ENCODE data around the gene SNAPC5.
"Not testable (repeated sequence)": the region's sequence is repeated elsewhere in the genome, so short reads cannot be mapped to it uniquely, and the experiment has no call there.

Gene SNAPC5

GRCh38 chr15:66462627-66463026 is 34.9 kb downstream of the SNAPC5 start:
- H3K4me3 ChIP-seq, result no peak overlapping the region
- no peak overlapping the region for H3K27ac ChIP-seq

DNA sequence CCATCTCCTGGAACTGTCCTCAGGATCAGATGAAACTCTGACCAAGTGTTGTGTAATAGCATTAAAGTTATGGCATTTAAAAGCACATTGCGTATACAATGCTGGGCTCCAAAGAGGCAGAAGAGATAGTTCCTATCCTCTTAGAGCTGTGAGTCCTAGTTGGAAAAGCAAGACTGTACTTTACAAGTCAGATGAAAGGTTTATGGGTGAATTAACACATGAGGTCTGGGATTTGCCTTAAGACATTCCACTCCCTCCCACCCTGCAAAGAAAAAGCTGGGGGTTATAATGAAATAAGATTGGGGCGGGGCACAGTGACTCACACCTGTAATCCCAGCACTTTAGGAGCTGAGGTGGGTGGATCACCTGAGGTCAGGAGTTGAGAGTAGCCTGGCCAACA is 35.6 kb downstream of the SNAPC5 start:
- peak overlapping the region in 1 of 21 experiments; percentile 1 for H3K27ac ChIP-seq
- no peak overlapping the region for H3K4me3 ChIP-seq

DNA sequence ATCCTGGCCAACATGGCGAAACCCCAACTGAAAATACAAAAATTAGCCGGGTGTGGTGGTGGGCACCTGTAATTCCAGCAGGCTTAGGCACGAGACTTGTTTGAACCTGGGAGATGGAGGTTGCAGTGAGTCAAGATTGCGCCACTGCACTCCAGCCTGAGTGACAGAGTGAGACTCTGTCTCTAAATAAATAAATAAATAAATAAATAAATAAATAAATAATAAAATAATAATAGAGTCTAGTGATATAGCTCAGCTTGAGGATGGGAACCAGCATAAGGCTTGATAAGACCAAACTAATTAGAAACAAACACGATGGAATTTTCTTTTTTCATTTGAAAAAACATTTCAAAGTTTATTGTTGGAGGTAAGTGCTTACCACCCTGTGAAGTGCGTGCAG is 36.3 kb downstream of the SNAPC5 start:
- H3K4me3 ChIP-seq, H3K27ac ChIP-seq: not testable (repeated sequence)

DNA sequence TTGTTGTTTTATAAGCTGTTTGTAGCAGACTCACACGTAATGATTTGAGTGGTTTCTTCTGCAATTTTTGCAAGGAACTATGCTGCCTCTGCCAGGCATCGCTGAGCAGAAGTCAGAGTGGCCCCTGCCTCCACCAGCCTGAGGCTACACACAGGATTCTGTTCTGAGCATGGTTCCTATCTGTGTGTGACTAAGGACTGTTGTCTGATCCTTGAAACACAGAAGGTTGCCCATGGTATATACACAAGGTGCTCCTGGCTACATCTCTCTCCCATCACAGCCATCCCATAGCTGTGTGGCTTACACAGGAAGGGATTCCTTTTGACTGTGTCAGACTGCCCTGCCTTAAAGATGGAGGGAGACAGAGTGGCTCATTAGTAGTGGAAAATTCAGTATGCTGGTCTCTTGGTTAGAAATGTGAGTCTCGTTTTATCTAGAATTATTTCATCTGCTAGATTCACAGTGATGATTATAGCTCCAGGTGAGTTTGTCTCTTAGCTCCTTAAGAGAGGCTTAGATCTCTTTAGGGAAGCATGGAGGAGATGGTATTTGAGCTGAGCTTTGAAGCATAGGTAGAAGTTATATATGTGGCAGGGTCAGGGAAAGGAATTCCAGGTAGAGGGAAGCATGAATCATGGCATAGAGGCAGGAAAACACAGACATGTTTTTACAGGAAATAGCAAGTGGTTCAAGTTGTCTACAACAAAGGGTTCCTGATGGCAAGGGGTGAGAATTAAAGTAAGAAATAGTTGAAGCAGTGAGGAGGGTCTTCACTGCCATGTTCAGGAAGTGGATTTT is 37.5 kb downstream of the SNAPC5 start:
- H3K4me3 ChIP-seq, result no peak overlapping the region

DNA sequence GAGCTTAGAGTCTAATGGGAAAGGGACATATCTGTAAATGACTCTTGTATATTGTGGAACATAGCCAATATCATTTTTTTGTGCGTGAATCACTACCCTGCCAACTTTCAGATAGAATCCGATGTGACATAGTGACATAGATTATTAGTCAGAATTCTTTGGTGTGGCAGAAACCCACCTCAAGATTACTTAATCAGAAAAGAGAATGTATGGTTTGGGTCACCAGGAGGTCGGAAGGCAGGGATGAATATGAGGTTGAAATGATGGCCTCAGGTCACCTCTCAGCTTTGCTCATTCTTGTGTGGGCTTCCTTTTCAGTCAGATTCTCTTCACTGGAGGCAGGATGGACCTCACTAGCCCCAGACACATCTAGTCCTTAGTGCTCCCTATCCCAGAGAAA is 41.4 kb downstream of the SNAPC5 start:
- H3K27ac ChIP-seq, result no peak overlapping the region
- no peak overlapping the region for H3K4me3 ChIP-seq

More for the DNA sequence above, 37.5 kb downstream of the SNAPC5 start:
- peak overlapping the region in 4 of 21 experiments; percentile 4 to 57 (median 22) for H3K27ac ChIP-seq

- H3K4me3 ChIP-seq, result no peak overlapping the region
These were observed 43.4 kb downstream of the SNAPC5 start for GRCh38 chr15:66454143-66454542.

GRCh38 chr15:66452971-66453580 is 44.5 kb downstream of the SNAPC5 start:
- Histone ChIP-seq H3K4me3 (no peak overlapping the region), H3K27ac (no peak overlapping the region)

More at GRCh38 chr15:66454143-66454542, 43.4 kb downstream of the SNAPC5 start:
- no peak overlapping the region for H3K27ac ChIP-seq

DNA sequence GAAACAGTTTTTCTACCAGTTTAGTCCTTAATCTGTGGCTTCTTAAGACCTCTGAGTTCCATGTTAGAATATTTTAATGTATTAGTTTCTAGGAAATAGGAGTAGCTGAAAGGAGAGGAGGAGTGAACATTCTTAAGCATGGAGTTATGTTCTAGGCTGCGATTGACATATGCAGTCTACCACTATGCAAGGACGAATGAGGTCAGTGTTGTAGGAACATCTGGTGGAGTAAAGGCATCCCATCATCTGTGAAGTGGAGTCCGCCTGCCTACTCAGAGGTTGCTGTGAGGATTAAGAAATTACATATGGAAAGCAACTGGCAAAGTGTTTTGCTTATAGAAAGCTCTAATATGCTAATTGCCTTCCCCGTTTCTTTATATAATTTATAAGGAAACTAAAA is 45.1 kb downstream of the SNAPC5 start:
- Histone ChIP-seq H3K27ac (no peak overlapping the region), H3K4me3 (no peak overlapping the region)

All from skin epidermis (tissue), 12 donors.